GM18520 (cell line): ENCODE data around the gene INO80E.
"Not testable (repeated sequence)": the region's sequence is repeated elsewhere in the genome, so short reads cannot be mapped to it uniquely, and the experiment has no call there.

Experiments
- ATAC-seq: cut with Tn5 transposase; IDR thresholded peaks from one replicate; pipeline ENCODE4 v1.9.1; 2021; ENCODE audit not compliant: unreplicated experiment

Gene INO80E

GRCh38 chr16:30009085-30009862, 13.2 kb downstream of the INO80E start:
- ATAC-seq: no peak

DNA sequence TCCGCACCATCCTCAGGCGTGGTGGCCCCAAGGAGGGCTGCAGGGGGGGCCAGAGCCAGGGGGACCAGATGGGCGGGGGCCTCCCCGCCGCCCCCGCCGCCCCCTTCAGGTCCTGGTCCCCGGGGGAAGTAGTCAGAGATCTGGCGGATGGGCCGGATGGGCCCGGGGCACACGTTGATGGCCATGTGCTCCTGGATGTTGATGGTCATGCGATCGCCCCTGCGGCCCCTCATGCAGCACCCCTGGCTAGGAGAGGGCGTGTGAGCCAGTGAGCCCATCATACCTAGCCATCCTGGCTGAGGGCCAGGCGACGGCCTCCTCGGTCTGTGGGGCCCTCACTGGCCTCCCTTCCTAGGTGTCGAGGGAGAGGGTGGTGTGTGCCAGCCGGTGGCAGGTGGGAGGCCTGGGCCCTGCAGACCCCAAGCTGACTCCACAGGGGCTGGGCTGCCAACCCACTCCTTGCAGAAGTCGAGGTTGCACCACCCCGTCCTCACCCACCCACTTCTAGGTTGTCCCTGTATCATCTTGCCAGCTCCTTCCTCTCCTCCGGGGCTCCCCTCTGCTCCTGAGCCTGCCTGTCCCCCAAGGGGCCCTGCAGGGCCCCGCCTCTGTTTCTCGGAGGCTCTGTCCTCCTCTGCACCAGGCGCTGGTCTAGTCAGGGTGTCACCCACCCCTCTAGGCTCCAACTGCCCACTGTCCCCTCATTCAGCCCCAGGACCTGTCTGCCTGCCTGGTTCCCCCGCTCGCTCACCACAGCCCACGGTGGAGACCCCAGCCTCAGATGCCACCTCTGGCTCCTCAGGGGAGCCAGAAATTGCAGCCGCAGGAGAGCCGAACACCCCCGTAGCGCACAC, 14.2 kb downstream of the INO80E start:
- ATAC-seq: no peak

- no peak for ATAC-seq
These were observed 15.0 kb downstream of the INO80E start, which contains the start of gene DOC2A for GRCh38 chr16:30010844-30011713. Gene DOC2A (minus strand): TSS chr16:30011027. CDS start chr16:30010222, 805 bp downstream.

GRCh38 chr16:30011714-30012504, 15.9 kb downstream of the INO80E start:
- ATAC-seq: no peak

GRCh38 chr16:30012598-30012997, 16.6 kb downstream of the INO80E start:
- ATAC-seq: not testable (repeated sequence)

DNA sequence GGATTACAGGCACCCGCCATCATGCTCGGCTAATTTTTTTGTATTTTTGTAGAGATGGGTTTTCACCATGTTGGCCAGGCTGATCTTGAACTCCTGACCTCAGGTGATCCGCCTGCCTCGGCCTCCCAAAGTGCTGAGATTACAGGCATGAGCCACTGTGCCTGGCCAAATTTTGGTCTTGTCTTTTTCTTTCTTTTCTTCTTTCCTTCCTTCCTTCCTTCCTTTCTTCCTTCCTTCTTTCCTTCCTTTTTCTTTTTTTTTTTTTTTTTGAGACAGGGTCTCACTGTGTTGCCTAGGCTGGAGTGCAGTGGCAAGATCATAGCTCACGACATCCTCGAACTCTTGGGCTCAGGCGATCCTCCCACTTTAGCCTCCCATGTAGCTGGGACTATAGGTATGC, 19.4 kb downstream of the INO80E start:
- not testable (repeated sequence) for ATAC-seq

- no peak for ATAC-seq
These were observed 20.7 kb downstream of the INO80E start for GRCh38 chr16:30016555-30017276.

DNA sequence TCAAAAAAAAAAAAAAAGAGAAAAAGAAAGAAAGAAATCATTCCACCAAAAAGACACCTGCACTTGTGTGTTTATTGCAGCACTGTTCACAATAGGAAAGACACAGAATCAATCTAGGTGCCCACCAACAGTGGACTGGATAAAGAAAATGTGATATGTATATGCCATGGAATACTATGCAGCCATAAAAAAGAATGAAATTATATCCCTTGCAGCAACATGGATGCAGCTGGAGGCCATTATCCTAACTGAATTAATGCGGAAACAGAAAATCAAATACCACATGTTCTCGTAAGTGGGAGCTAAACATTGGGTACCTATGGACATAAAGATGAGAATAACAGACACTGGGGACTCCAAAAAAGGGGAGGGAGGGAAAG, 21.2 kb downstream of the INO80E start:
- ATAC-seq: no peak

DNA sequence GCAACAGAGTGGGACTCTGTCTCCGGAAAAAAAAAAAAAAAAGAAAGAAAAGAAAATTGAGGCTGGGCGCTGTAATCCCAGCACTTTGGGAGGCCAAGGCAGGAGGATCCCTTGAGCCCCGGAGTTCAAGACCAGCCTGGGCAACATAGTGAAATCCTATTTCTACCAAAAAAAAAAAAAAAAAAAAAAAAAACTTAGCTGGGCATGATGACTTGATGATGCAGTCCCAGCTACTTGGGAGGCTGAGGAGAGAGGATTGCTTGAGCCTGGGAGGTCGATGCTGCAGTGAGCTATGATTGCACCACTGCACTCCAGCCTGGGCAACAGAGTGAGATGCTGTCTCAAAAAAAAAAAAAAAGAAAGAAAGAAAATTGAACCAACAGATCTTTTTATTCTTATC, 21.9 kb downstream of the INO80E start:
- not testable (repeated sequence) for ATAC-seq

GRCh38 chr16:30018731-30019158, 22.7 kb downstream of the INO80E start:
- no peak for ATAC-seq

DNA sequence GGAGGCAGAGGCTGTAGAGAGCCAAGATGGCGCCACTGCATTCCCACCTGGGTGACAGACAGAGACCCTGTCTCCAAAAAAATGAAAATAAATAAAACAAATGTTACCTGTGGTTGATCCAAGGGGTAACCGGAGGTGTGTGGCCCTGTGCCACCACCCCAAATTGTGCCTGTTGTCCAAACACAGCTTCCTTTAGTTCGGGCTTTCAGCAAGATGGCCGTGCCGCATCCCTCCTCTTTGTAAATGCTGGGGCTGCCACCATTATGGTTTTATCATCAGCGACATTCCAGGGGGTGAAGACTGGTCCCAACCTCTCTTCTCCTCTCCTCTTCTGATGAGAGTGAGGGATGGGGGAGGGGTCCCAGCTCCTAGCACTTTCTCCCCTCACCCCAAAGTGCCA, 26.8 kb downstream of the INO80E start, which contains the start of gene C16orf92:
C16orf92 (plus strand) TSS at position 312 of the 400 bp plus-strand sequence. CDS start 143 bp downstream, outside the sequence.
- ATAC-seq: no peak

GRCh38 chr16:30023586-30023985, 27.5 kb downstream of the INO80E start:
- no peak for ATAC-seq

DNA sequence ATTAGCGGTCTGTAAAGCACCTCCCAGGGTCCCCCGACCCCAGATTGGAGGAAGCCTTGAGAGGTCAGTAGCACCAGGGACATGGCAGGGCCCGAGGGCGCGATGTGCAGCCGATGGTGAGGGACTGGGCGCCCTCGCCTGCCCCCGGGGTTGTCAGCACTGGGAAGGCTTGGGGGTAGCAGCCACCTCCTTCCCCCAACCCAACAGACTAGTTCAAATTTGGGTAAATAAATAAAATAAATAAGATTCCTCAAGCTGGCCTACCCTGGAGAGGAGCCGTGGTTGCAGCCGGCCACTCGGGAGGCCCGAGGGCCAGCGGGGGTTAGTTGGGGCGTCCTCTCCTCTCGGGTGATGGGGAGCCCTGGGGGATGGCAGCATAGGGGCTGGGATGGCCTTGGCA, 28.4 kb downstream of the INO80E start:
- no peak for ATAC-seq

- no peak for ATAC-seq
These were observed 29.1 kb downstream of the INO80E start for GRCh38 chr16:30025156-30025555.

DNA sequence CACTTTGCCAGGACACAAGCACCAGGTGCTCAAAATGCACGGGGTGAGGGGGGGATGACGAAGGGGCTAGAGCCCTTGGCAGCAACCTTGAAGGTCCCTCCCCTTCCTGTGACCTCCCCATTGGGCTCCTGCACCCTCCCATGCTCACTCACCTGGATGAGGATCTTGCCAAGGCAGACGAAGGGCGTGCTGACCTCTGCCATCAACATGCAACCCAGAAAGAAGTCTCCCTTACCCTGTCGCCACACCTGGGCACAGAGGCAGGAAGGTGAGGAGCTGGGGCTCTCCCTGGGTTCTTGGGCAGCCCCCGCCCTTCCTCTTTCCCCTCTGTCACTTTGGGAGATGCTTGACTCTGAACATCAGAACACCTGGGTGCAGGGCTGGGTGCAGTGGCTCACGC, 29.5 kb downstream of the INO80E start:
- no peak for ATAC-seq

DNA sequence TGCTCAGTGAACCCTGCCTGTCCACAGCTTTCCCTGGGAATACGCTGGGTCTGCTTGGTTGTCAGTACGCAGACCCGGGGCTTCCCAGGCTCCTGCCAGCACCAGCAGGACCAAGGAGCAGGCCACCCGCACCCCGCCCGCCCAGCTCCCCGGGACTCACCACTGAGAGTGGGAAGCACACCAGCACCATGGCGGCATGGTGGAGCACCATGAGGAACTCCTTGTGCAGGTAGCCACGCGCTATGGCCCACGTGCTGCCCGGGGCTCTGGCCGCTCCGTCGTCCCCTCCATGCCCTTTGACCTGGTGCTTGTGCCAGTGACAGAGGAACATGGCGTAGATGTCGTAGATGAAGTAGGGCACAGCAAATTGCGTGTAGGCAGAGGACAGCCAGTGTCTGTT, 30.4 kb downstream of the INO80E start:
- ATAC-seq: no peak

- ATAC-seq: no peak
These were observed 31.8 kb downstream of the INO80E start for GRCh38 chr16:30027588-30028437.

DNA sequence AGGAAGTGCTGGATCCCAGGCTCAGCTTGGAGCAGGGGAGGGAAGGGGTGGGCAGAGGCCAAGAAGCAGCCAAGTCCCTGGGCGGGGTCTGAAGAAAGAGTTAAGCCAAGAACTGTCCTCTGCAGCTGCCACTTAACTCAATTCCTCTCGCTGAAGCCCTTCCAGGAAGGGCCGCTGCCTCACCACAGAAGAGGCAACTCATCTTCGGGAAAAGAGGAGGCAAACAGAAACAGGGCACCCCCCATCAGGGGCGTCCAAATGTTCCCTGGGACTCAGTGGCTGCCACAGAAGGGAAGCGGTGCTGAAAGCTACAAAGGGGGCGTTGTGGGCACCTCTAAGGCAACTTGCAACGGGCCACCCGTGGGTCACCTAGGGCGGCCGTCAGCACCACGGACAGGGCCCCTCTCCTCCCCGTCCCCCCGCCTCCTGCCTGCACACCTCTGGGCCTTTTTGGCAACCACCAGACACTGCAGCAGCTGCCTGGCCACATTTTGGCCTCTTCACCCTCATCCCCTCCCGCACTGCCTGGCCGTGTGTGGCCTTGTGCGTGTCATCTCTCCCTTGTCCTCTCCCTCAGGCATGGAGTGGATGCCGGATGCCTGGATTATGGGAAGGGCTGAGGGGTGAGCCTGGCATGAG, 32.5 kb downstream of the INO80E start:
- no peak for ATAC-seq
